ENCODE results near the gene CMTM2.

- TF ChIP-seq CTCF (conservative IDR thresholded peaks at IDR 0.05; ENCODE audit: low read length), result no peak
- no peak for TF ChIP-seq EZH2phosphoT487 (IDR thresholded peaks at IDR 0.05; ENCODE audit: borderline replicate concordance)
Observed at GRCh38 chr16:66581246-66581952, 2.1 kb downstream of the CMTM2 start.

Measured in Loucy (cell line).